Hematopoietic multipotent progenitor cell treated with erythropoietin and hydrocortisone succinate and interleukin-3 and kit ligand, for 8 days (in vitro differentiated cells): ENCODE results near the gene FAM227A.

ENCODE experiments used
- DNase-seq: peaks from one replicate; pipeline ENCODE4 v3.0.0-alpha.2; 2015

FAM227A gene

DNA sequence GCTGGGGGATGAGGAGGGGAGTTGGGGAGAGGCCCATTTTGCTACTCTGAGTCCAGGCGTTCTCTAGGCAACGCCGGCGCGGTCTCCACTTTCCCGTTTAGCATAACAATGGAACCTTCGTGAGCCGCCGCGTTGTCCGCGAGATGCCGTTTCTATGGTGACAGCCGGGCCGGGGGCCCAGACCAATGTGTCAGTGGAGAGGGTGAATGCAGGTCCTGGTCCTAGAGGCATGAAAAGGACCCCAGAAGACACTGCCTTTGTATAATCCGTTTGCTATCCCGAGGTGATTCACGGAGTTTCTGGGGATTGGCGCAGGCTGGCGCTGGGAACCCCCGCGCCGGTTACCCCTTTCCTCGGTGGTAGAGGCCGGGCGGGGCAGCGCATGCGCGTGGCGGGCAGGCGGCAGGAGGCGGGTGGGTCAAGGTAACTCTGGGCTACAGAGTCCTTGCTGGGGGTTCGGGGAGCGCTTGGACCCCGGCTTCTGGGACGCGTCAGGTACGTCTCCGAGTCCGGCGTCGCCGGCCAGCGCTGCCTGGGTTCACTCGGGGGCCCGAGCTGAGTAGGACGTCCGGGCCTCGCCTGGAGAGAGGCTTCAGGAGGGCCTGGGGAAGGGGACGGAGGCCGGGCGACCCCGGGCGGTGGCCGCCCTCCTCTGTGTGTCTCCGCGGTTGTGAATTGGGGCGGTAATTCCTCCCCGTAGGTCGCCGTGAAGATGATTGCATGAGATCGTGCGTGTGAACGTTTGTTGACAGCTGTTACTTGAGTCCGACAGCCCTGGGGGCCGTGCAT, at the start of gene FAM227A, which contains the start of gene CBY1:
Gene FAM227A (minus strand): TSS at position 137 of the 789 bp plus-strand sequence. CDS start 6,224 bp downstream, outside the sequence.
Gene CBY1 (plus strand): TSS at position 383 of the 789 bp plus-strand sequence. CDS start 11,417 bp downstream, outside the sequence.
- peak; percentile 87 for DNase-seq

DNA sequence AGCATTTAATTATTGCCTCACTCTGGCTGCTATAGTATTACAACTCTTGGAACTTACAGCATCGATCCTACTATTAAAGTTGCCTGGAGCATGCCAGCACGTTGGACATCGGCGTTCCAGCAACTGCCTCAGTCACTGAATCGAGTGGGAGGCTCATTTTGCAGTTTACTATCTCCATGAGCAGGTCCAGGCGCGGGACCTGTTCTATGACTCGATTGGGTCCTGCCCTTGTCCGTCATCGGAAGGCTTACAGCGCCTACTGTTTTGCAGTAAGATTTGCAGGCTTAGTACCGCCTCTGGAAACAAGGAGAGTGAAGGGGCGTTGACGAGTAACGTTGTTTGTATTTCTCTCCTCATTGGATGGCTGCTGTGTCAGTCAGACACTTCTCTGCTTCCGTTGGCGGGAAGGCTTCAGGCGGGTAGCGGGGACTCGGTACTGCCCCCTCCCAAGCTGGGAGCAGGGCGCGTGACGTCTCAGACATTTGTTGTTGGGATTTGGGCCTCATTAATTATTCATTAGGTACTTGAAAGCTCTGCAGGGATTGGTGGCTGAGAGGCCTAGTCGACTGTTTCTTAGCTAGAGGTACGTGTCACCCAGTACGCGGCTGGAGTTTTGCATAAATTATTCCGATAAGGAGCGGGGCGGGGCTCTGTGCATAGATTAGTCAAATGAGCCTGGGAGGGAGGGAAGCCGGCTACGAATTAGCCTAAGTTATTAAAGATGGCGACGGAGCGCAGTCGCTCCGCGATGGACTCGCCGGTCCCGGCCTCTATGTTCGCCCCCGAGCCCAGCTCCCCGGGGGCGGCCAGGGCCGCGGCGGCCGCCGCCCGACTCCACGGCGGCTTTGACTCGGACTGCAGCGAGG, 49.3 kb upstream of the FAM227A start, which contains the start of gene GTPBP1:
Gene GTPBP1 (plus strand): TSS at position 710 of the 866 bp plus-strand sequence. CDS start 12 bp downstream, at position 722.
- peak; percentile 100 for DNase-seq

DNA sequence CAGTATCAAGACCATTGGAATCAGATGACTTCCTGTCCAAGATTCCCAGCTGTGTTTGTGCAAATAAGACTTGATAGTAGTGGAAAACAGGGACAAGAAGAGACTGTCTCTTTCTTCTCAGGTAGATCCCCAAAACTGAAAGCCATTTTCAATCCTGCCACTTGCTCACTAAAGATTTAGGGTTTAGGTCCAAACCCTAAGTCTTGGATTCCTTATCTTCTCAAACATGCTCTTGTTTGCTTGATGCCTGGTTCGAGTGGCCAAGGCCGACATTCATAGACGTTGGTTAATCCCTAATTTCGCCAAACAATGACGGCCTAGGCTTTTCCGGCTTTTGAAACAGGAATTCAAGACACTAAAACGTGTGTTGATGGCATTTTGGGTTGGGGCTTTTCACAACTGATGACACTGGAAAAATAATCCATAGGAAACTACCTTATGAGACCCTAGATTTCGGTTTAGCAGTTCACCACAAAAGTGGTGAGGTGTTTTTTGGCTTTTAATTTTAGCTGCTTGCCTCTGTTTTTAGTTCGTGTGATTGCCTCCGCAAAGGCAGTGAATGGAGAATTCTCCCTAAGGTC, 48.6 kb upstream of the FAM227A start:
- peak; percentile 60 for DNase-seq

DNA sequence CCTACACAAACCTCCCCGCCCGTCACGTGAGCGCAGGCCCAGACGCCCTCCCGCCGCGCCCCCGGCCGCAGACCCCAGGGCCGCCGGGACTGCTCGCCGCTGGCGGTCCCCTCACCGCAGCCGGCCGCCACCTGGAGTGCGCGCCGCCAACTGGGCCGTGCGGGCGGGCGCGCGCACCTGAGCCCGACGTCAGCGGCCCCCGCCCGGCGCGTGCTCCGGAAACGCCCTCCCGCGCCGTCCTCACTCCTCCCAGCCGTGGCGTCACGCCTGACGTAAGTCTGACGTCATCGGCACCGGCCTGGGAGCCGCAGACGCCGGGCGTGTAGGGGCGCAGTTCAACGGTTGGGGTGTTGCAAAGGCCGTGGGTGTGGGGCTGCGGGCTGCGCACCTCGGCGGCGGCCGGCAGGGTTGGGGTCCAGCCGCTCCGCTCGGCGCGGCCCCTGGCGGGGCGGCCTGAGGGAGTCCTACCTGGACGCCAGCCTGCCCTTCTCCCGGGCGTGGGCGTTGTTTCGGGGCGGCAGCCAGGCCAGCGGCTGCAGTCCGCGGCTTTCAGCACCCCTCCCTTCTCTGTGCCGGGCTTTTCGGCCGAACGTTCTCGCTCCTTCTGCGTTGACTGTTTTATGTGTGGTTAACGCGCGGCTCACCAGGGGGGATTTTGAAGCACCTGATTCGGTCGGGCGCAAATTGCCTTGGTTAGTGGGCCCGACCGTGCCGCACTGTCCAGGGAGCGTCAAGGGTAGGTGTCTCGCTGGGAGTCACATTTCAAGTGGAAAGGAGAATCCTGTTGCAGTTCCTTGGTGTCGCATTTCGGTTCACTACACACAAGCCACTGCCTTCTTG, 44.8 kb upstream of the FAM227A start, which contains the start of gene JOSD1:
Gene JOSD1 (minus strand): TSS at position 155 of the 840 bp plus-strand sequence. CDS start 956 bp downstream, outside the sequence.
- peak; percentile 94 for DNase-seq

DNA sequence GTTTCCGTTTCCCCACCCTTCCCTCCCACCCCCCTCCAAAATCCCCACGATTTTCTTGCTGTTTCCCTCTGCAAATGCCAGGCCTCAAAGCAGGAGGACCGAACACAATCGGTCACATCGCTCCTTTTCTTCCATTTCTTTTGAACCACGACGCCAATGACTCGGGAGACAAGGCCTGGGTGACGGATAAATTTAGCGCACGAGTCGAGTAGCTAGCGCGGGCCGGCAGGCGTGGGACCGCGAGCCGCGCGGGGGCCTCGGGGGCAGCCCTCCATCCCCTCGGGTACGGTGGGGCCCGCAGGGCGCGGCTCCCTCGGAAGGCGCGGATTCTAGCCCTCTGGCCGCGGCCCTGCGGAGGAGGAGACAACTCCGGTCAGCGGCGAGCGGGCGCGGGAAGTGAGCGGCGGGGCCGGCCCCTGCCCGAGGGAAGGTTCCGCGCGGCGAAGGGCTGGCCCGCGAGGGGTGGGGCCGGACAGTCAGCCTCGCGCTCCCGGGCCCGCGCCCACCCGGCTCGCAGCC, 44.1 kb upstream of the FAM227A start:
- DNase-seq = no peak

DNA sequence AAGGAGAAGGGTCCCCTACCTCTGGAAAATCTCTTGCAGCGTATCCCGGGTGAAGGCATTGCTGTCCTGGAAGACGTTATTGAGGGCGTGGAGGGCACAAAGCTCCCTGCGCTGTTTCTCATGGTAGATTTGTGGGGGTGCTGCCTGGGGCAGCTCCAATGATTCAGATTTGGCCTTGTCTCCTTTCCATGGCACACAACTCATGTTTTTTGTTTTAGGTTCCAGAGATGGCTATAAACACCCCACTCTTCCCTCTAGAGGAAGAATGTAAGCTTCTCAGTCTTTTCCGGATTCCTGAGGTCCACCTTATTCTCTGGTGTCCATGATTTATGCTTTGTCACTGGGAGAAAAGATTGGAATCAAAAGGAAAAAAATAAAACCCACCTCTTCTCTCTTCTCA, 43.6 kb upstream of the FAM227A start:
- DNase-seq = no peak

DNA sequence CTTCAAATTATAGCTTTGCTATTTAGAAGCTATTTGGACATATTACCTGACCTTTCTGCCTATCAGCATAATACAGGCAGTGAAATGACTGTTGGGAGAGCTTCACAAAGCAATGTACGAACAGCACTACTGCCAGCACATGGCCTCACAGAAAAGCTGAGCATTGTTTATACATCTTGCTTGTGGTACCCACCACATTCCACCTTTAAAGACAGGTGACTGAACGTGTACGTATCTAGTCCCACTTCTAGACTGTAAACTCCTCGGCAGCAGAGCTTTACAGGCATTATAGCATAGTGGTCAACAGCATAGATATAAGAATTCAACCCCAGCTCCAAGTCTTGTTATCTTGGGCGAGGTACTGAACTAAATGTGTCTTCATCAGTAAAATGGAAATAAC, 43.0 kb upstream of the FAM227A start:
- no peak for DNase-seq

DNA sequence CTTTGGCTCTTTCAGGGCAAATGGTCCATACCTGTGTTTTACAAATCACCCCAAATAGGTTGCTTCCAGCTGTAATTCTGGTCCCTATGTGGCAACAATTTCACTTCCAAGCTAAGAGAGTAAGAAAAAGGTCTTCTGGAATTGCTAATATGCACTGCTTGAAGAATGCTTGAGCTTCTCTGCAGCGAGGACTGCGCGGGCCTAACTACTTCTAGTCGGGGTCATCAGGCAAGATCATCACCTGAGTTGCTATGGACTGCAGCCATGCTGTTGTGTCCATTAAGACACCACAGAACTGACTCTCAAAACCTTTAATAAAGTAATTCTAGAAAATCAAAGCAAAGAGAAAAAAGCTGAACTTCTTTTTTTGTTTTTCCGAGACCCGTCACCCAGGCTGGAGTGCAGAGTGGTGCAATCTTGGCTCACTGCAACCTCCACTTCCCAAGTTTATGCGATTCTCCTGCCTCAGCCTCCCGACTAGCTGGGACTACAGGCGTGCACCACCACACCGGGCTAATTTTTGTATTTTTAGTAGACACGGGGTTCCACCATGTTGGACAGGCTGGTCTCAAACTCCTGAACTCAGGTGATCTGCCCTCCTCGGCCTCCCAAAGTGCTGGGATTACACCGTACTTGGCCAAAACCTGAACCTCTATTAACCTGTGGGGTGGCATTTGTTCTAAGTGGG, 42.4 kb upstream of the FAM227A start:
- DNase-seq = no peak

DNA sequence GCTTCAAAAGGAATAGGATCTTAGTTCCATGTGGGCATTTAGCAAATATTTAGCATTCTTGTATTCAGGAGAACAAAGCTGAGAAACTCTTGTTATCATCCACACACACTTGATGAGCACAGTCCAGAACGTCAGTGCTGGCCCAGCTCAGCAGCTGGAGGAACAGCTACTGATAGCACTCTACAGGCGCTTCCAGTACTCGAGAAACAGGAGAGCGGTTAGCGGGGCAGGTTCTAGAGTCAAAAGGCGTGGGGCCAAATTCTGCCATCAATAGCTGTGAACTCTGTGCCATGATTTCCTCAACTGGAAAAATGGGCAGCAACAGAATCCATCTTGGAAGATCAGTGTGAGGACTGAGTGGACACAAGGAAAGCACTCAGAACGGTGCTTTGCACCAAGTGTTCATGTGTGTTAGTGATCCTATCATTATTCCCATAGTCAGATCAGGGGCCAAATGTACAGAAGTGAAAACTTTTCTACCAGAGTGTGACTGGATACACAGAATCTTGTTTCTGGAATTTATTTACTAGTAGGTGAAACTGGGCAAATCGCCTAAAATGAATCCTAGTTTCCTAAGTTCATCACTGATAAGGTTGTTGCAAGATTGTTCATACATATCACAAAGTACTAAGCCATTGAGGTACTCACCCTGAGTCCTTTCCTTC, 41.4 kb upstream of the FAM227A start:
- peak; percentile 88 for DNase-seq

DNA sequence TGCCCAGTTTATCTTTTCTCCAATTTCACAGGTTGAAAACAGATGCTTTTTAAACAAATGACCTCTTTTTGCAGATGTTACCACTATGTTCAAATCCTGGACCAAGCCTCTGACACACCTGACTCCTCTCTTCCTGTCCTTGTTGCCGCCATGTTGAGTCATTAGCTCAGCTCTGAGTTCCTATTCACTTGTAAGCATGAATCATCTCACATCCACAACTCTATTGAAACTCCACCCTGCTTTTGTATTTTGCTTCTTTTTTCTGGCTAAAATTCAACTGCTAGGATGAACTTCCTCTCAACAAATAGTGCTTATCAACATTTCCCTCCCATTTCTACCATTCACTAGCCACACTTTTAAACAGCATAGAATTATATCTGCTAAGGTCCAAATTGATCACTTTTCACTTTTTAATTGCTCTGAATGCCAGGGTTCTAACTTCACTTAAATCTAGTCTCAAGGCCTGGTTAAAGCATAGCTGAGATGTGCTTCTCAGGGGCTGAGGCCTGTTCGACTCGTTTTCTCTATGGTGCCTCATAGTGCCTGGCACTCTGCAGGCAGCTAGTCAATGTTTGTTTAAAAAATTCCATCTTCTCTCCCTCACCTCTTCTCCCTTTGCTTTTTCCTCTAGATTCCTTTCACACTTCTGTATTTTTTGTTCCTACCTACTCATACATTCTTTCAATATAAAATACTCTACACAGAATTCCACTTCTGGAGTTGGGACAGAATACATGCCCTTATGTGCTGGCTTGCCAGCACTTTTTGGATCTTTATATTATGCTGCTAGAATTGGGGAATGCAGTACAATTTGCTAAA, 40.6 kb upstream of the FAM227A start:
- DNase-seq = peak; percentile 76

DNA sequence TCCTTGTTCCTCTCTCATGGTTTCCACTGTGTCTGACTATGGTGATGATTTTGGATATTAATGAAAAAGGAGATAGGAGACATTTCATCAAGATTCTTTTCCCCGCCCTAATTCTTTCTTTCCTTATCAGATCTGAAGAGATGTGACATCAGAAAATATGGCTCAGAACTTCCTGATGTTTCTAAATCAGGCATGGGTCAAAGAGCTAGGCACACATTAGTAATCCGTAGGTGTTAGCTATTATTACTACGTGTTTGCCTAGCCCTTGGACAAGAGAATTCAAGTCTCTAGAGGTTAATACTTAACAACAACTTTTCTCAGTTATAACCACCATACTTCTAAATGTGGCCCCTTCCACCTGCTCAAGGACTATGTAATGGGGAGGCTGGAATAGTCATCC, 38.7 kb upstream of the FAM227A start:
- DNase-seq = peak; percentile 32

DNA sequence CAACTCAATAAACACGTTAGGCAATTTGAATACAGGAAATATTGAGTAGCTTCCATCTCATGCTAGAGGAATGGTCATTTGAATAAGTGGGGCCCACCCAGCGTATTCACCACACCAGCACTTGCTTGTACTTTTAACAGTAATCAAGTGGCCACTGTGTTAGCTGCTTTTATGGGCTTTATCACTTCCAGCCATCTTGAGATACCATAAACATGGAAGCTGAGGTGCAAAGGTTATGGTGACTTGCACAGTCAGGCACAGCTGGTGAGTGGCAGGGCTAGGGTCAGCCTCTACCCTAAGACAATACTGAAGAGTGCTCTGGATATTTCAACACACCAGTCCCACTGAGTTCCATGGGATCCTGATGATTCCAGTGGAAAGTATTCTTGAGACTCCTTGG, 37.9 kb upstream of the FAM227A start:
- DNase-seq = no peak

DNA sequence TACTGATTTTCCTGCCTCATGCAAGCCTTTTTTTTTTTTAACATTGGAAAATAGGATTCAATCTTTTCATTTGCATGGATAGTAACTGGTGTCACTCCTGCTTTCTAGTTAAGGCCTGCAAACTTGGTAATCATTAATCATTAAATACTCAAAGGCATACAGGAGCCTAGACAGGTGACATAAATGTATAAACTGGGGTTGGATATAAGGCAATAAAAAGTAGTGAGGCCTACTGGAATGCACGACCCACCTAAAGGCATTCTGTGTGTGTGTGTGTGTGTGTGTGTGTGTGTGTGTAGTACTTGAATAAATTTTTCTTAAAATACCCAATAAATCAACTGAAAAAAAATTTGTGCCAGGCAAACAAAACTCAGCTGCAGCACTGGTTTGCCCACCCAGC, 33.5 kb upstream of the FAM227A start:
- no peak for DNase-seq

DNA sequence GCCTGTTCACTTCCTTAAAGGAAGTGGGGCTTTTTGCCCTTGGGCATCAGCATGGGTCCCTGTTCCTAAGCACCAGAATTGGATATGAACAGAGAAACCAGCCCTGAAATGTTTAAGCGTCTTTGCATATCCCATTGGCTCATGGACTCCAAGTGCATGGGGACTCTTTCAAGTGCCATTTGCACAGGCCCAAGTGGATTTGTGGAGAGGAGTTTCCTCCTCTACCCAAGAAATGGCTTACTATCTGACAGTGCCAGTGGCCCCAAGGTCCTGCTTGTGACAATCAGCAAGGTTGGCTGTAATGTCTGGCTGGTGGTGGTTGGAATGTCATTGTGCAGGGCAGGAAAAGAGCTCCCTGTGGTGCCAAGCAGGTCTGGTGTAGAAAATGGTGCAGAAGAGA, 29.6 kb upstream of the FAM227A start:
- DNase-seq = no peak

DNA sequence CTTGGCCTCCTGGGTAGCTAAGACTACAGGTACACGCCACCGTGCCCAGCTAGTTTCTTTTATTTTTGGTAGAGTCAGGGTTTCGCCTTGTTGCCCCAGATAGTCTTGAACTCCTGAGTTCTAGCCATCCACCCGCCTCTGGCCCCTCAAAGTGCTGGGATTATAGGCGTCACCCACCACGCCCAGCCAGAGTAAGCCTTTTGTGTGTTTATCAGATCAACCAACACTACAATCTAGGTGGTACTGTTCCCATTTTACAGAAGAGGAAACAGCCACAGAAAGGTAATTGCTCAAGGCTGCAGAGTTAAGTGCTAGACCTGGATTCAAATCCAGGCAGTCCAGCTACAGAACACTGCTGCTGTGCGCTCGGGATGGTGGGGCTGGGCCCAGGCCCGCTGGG, 28.7 kb upstream of the FAM227A start:
- peak; percentile 60 for DNase-seq

DNA sequence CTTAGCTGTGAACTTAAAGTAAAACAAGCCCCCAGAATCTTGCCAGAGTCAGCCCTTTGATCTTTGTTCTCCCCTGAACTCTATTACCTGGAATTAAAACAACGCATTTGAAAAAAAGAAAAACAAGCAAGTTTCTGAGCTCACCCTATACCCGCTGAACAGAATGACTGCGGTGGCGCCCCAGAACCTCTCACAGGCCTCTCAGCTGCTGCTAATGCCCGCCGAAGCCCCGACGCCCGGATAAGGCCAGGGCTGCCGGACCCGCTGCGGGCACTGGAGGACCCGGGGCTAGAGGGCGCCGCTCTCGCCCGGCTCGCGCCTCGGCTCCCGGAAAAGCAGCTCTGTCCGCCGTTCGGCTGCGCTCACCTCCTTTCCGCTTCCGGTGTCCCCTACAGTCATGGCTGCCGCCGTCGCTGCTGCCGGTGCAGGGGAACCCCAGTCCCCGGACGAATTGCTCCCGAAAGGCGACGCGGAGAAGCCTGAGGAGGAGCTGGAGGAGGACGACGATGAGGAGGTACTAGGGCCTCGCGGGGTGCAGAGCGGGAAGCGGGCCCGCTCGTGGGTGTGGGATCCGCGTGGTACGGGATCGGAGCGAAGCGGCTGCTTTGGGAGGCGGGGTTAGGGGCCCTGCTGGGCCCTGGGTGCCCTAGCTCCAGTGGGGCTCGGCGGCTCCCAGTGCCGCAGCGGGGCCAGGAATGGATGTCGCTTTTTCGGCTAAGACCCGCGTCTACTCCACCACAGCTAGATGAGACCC, 25.6 kb upstream of the FAM227A start, which contains the start of gene TOMM22:
Gene TOMM22 (plus strand): TSS at position 376 of the 754 bp plus-strand sequence. CDS start 22 bp downstream, at position 398.
- DNase-seq = peak; percentile 87

DNA sequence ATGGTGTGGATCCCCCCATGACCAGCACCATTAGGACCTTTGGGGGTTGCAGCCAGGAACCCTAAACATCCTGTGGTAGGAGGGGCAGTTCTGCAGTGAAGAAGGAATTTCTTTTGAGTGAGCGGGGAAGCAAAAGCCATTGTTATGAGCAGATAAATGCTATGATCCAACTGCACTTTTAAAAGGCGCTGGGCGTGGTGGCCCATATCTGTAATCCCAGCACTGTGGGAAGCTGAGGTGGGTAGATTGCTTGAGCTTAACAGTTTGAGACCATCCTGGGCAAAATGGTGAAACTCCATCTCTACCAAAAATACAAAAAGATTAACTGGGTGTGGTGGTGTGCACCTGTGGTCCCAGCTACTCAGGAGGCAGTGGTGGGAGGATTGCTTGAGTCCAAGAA, 19.6 kb upstream of the FAM227A start:
- DNase-seq = peak; percentile 85

DNA sequence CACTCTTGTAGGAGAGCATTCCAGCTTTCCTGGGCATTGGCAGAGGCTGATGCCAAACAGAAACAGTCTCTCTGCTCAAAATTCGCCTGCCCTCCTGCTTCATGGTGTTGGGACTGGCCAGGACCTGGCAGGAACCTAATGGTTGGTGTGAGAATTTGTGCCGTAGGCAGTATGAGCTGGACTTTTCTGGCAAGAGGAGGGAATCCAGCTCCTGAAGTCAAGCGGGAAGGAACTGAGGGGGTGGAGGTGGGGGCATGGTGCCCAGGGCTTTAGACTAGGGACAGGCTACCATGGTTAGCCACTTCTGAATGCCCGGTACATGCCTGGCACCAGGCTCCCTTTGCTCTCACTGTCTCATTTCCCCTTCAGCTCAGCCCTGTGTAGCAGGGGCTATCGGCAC, 18.7 kb upstream of the FAM227A start:
- no peak for DNase-seq
